H1 (cell line): ENCODE results near the gene SETX. TPM values are rescaled to one million over a fixed set of nuclear protein-coding genes. Genes with fewer than 3 reads are reported as not detected.

Source experiments
- CTCF ChIA-PET: fragments of 300-600 bp; sonication (Branson Sonifier 250); formaldehyde crosslinking; loops from one replicate; lab custom pipeline; 2021; ENCODE audit not compliant: partially characterized antibody; lab: Charles Lee
- POLR2A ChIA-PET: fragments of 300-600 bp; sonication (Branson Sonifier 250); formaldehyde crosslinking; loops from one replicate; lab custom pipeline; 2021; ENCODE audit warnings: inconsistent platforms; ENCODE audit not compliant: partially characterized antibody; lab: Charles Lee
- DNase-seq, 2 experiments: peaks; one replicate each; pipeline versions ENCODE4 v3.0.0 to v3.0.0-alpha.2; 2010 to 2022; ENCODE audit warnings: low spot score in 2 of 2, low read depth in 1 of 2, mixed read lengths in 1 of 2
- FAIRE-seq: peaks from 2 replicates; lab custom pipeline; 2011; peaks lifted over from hg19 to GRCh38; lab: Jason Lieb, UNC
- H2AFZ ChIP-seq: 2 replicates; pipeline ENCODE4 v1.8.1; 2012; ENCODE audit warnings: low read length, inconsistent platforms
- H2AK5ac ChIP-seq: 2 replicates; pipeline ENCODE4 v1.6.1; 2013; ENCODE audit warnings: low read depth, low read length
- H2BK120ac ChIP-seq: replicated peaks from 2 replicates; pipeline ENCODE3; 2013; ENCODE audit warnings: low read depth, low read length, inconsistent platforms
- H2BK12ac ChIP-seq: 2 replicates; pipeline ENCODE4 v1.6.1; 2013; ENCODE audit warnings: low read depth, low read length
- H2BK15ac ChIP-seq: 2 replicates; pipeline ENCODE4 v1.6.1; 2013; ENCODE audit warnings: low read length
- H2BK20ac ChIP-seq: 2 replicates; pipeline ENCODE4 v1.6.1; 2013; ENCODE audit warnings: low read length
- H2BK5ac ChIP-seq: 2 replicates; pipeline ENCODE4 v1.6.1; 2013; ENCODE audit warnings: low read depth, low read length
- H3K14ac ChIP-seq: 2 replicates; pipeline ENCODE4 v1.6.1; 2013; ENCODE audit warnings: inconsistent platforms; ENCODE audit not compliant: insufficient read length
- H3K18ac ChIP-seq: 2 replicates; pipeline ENCODE4 v1.6.1; 2013; ENCODE audit warnings: low read length; ENCODE audit errors: extremely low read depth
- H3K23ac ChIP-seq: 2 replicates; pipeline ENCODE4 v1.6.1; 2013; ENCODE audit warnings: inconsistent platforms; ENCODE audit not compliant: insufficient read length
- H3K23me2 ChIP-seq: 2 replicates; pipeline ENCODE4 v1.6.1; 2013; ENCODE audit warnings: low read depth, low read length
- H3K27ac ChIP-seq: 2 replicates; pipeline ENCODE4 v1.6.1; 2011; ENCODE audit warnings: low read depth, low read length, inconsistent platforms
- H3K27me3 ChIP-seq, 4 experiments: replicated peaks in 1 of 4; 1 replicate in 1 of 4; 2 replicates in 3 of 4; pipeline versions ENCODE4 v1.6.1 to v1.8.1; 2011 to 2013; ENCODE audit warnings: low read length in 3 of 4, mild to moderate bottlenecking in 3 of 4, inconsistent platforms in 2 of 4, mixed read lengths in 2 of 4, moderate library complexity in 1 of 4; ENCODE audit not compliant: control insufficient read depth in 3 of 4, insufficient read depth in 3 of 4; ENCODE audit errors: extremely low read depth in 1 of 4
- H3K36me3 ChIP-seq, 4 experiments: 2 replicates each; pipeline versions ENCODE4 v1.6.1 to v1.8.1; 2011 to 2013; ENCODE audit warnings: mild to moderate bottlenecking in 4 of 4, low read length in 3 of 4, moderate library complexity in 2 of 4, control low read depth in 1 of 4, inconsistent platforms in 1 of 4; ENCODE audit not compliant: insufficient read depth in 4 of 4, control insufficient read depth in 2 of 4
- H3K4ac ChIP-seq: replicated peaks from 2 replicates; pipeline ENCODE3; 2013; ENCODE audit warnings: low read length, low read depth, mixed read lengths, inconsistent platforms; ENCODE audit not compliant: insufficient read length
- H3K4me1 ChIP-seq, 4 experiments: replicated peaks in 1 of 4; 1 replicate in 1 of 4; 2 replicates in 3 of 4; pipeline versions ENCODE4 v1.6.1 to v1.8.1; 2011 to 2013; ENCODE audit warnings: low read length in 3 of 4, inconsistent platforms in 2 of 4, mixed read lengths in 1 of 4; ENCODE audit not compliant: insufficient read depth in 4 of 4, control insufficient read depth in 3 of 4
- H3K4me2 ChIP-seq, 2 experiments: 2 replicates each; pipeline versions ENCODE4 v1.6.1 to v1.8.1; 2011 to 2013; ENCODE audit warnings: low read depth in 2 of 2, low read length in 2 of 2, control low read depth in 1 of 2, inconsistent platforms in 1 of 2, mild to moderate bottlenecking in 1 of 2; ENCODE audit not compliant: insufficient read depth in 1 of 2
- H3K4me3 ChIP-seq, 4 experiments: fragments of 200-600, 300-600 bp in 1 of 4; sonication (generic), shearing (Covaris generic), sonication (Bioruptor Twin) in 1 of 4; 2 replicates each; pipeline versions ENCODE4 v1.5.1 to v1.8.1; 2011 to 2016; ENCODE audit warnings: low read length in 4 of 4, low read depth in 3 of 4, control low read depth in 2 of 4, inconsistent platforms in 2 of 4, mild to moderate bottlenecking in 2 of 4, mixed read lengths in 1 of 4, moderate library complexity in 1 of 4; ENCODE audit not compliant: insufficient read depth in 2 of 4; ENCODE audit errors: extremely low read depth in 1 of 4
- H3K56ac ChIP-seq: replicated peaks from 2 replicates; pipeline ENCODE3; 2013; ENCODE audit warnings: low read depth, mild to moderate bottlenecking, mixed read lengths, low read length, inconsistent platforms; ENCODE audit not compliant: insufficient read length
- H3K79me1 ChIP-seq: 2 replicates; pipeline ENCODE4 v1.6.1; 2013; ENCODE audit warnings: low read depth, low read length, control low read depth
- H3K79me2 ChIP-seq, 2 experiments: 2 replicates each; pipeline versions ENCODE4 v1.6.1 to v1.8.1; 2012 to 2013; ENCODE audit warnings: low read length in 2 of 2, mild to moderate bottlenecking in 2 of 2, inconsistent platforms in 1 of 2; ENCODE audit not compliant: insufficient read depth in 2 of 2, control insufficient read depth in 1 of 2
- H3K9ac ChIP-seq, 4 experiments: replicated peaks in 1 of 4; 1 replicate in 1 of 4; 2 replicates in 3 of 4; pipeline versions ENCODE4 v1.6.1 to v1.8.1; 2011 to 2013; ENCODE audit warnings: low read depth in 3 of 4, low read length in 3 of 4, control low read depth in 2 of 4, mild to moderate bottlenecking in 2 of 4, moderate library complexity in 2 of 4, inconsistent platforms in 1 of 4; ENCODE audit errors: extremely low read depth in 1 of 4
- H3K9me3 ChIP-seq, 2 experiments: 2 replicates each; pipeline versions ENCODE4 v1.6.1 to v1.8.1; 2012 to 2013; ENCODE audit warnings: mild to moderate bottlenecking in 2 of 2, moderate library complexity in 2 of 2, control low read depth in 1 of 2, inconsistent platforms in 1 of 2, low read depth in 1 of 2, low read length in 1 of 2, mixed read lengths in 1 of 2; ENCODE audit not compliant: insufficient read depth in 2 of 2
- H4K20me1 ChIP-seq, 2 experiments: replicated peaks in 1 of 2; 2 replicates each; pipeline versions ENCODE3 to v1.8.1; 2011 to 2013; ENCODE audit warnings: inconsistent platforms in 2 of 2, low read length in 2 of 2, mild to moderate bottlenecking in 1 of 2; ENCODE audit not compliant: insufficient read depth in 2 of 2, control insufficient read depth in 1 of 2
- H4K5ac ChIP-seq: 2 replicates; pipeline ENCODE4 v1.6.1; 2013; ENCODE audit warnings: low read length, low read depth, mixed read lengths, inconsistent platforms; ENCODE audit not compliant: insufficient read length
- H4K8ac ChIP-seq: 2 replicates; pipeline ENCODE4 v1.8.0; 2013; ENCODE audit warnings: mild to moderate bottlenecking, moderate library complexity, low read length, inconsistent platforms; ENCODE audit not compliant: insufficient read depth; ENCODE audit errors: extremely low read depth
- H4K91ac ChIP-seq: replicated peaks from 2 replicates; pipeline ENCODE3; 2013; ENCODE audit warnings: low read length, mixed read lengths, inconsistent platforms; ENCODE audit not compliant: insufficient read length
- ASH2L ChIP-seq: fragments of 200-600, 300-600 bp; sonication (generic); IDR thresholded peaks from one replicate; pipeline ENCODE4 v1.7.1; 2017; ENCODE audit warnings: low read length
- BACH1 ChIP-seq: IDR thresholded peaks from 2 replicates; pipeline ENCODE4 v1.6.1; 2012; ENCODE audit warnings: low read length, improper control_type of control experiment
- BRCA1 ChIP-seq: IDR thresholded peaks from 2 replicates; pipeline ENCODE4 v1.6.1; 2012; ENCODE audit warnings: low read depth, low read length, improper control_type of control experiment
- EGR1 ChIP-seq: IDR thresholded peaks from 2 replicates; pipeline ENCODE4 v1.6.1; 2011; ENCODE audit warnings: low read depth, low read length, borderline replicate concordance
- GABPA ChIP-seq: IDR thresholded peaks from 2 replicates; pipeline ENCODE4 v1.6.1; 2011; ENCODE audit warnings: mild to moderate bottlenecking, low read length, moderate library complexity, borderline replicate concordance; ENCODE audit not compliant: insufficient read depth
- KDM5A ChIP-seq: fragments of 200-600 bp; IDR thresholded peaks from 2 replicates; pipeline ENCODE4 v1.7.1; 2012; ENCODE audit warnings: mild to moderate bottlenecking, low read length, inconsistent platforms, mixed read lengths
- POLR2AphosphoS5 ChIP-seq: IDR thresholded peaks from 2 replicates; pipeline ENCODE4 v1.6.1; 2011; ENCODE audit warnings: low read depth, low read length
- SUZ12 ChIP-seq: fragments of 200-600 bp; sonication (generic); IDR thresholded peaks from 2 replicates; pipeline ENCODE4 v1.6.1; 2012; ENCODE audit warnings: mild to moderate bottlenecking, inconsistent platforms, low read length, moderate library complexity, mixed read lengths
- TAF7 ChIP-seq: optimal IDR thresholded peaks from 2 replicates; pipeline ENCODE3; 2011; ENCODE audit warnings: low read depth, mild to moderate bottlenecking, inconsistent platforms, low read length, moderate library complexity, borderline replicate concordance
- TEAD4 ChIP-seq: IDR thresholded peaks from 2 replicates; pipeline ENCODE4 v1.6.1; 2012; ENCODE audit warnings: low read depth, low read length, inconsistent platforms, mixed read lengths
- WGBS, 2 experiments: shearing (Covaris generic) in 1 of 2; methylation state at CpG; one replicate each; pipeline versions ENCODE4 v1.1.6 to v1.1.7; 2013 to 2015; ENCODE audit warnings: low lambda C conversion rate in 2 of 2, mixed read lengths in 2 of 2, inconsistent platforms in 1 of 2, low coverage in 1 of 2, missing lambda C conversion rate in 1 of 2; ENCODE audit not compliant: insufficient replicate concordance in 2 of 2, insufficient coverage in 1 of 2, insufficient read length in 1 of 2; ENCODE audit errors: extremely low coverage in 1 of 2, missing lambda C conversion rate in 1 of 2; 5-methylcytosine and 5-hydroxymethylcytosine counted together
- polyA plus RNA-seq, 7 experiments: library from polyadenylated mRNA; depleted of rRNA in 3 of 7; stranded (reverse) in 5 of 7; unstranded in 2 of 7; fragments of >200 nt in 5 of 7; fragments of 200-250 nt in 2 of 7; gene quantifications; 1 replicate in 5 of 7; 2 replicates in 1 of 7; 4 replicates in 1 of 7; pipeline versions ENCODE4 v1.2.1 to v1.2.3, GENCODE V29; 2011 to 2013; ENCODE audit warnings: missing spikeins in 2 of 7, mixed read lengths in 2 of 7
- total RNA-seq: library from RNA; stranded (reverse); fragmentation: NEBNext Ultra II Directional; extraction: Animal tissue kit (Norgen Biotek cat#: 25700); gene quantifications from 2 replicates; pipeline ENCODE4 v1.2.1, GENCODE V29; 2021
- TF ChIP-seq, protein P1 (sequence below), 3 experiments: IDR thresholded peaks; 1 replicate in 2 of 3; 2 replicates in 1 of 3; pipeline versions ENCODE4 v1.5.1 to v1.6.1; 2011; ENCODE audit warnings: low read length in 3 of 3, mild to moderate bottlenecking in 3 of 3, inconsistent platforms in 2 of 3, low read depth in 1 of 3, moderate library complexity in 1 of 3; ENCODE audit not compliant: insufficient read depth in 1 of 3; ENCODE audit errors: control extremely low read depth in 1 of 3

Gene SETX
- total and polyA plus RNA-seq, 2 of the 8 experiments (the other 6 are each of a cell fraction or from before 2014, with no cell fraction given): 15.1 to 37.9 TPM

DNA sequence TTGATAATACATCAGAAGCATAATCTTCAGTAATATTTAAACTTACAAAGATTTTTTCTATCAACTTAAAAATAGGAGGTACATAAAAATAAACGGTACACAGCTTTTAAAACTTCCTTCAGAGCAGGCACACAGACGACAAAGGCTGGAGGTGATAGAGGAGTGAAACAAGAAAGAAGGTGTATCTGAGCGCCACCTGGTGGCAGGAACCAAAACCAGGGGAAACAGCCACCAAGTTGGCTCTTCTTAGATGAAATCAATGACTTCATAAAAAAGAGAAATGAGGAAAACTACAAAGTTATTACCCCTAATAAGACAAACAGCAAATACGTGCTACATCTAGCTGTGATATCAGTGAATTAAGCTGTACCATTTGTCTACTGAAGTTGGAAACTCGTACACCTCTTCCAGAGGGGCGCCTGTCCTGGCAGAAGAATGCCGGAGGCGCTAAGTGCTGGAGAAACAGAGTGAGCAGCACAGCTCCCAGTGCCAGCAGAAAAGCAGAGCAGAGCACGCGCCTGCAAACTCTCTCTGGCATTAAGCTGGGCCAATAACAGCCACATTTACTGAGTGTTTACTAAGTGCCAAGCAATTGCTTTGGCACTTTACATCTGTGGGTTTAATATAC is 85.9 kb downstream of the SETX start:
- Histone ChIP-seq H3K14ac (no peak overlapping the region), H3K27me3 (no peaks in the 10 kb centered on the region), H3K9ac (no peak overlapping the region), H2BK120ac (no peak overlapping the region), H3K36me3 (peaks cover 10 to 76% (median 39%) of the 10 kb centered on the region in 4 experiments), H3K4me1 (no peaks in the 10 kb centered on the region), H3K27ac (no peak overlapping the region), H2BK12ac (no peak overlapping the region), H3K23me2 (no peaks in the 10 kb centered on the region), H3K56ac (no peak overlapping the region), H3K18ac (no peak overlapping the region), H3K9me3 (no peaks in the 10 kb centered on the region), H2AK5ac (no peak overlapping the region), H2AFZ (no peak overlapping the region), H4K91ac (no peak overlapping the region), H2BK5ac (no peak overlapping the region), H2BK20ac (no peak overlapping the region), H2BK15ac (no peak overlapping the region), H3K4me2 (no peak overlapping the region), H4K20me1 (peaks cover 1% of the 10 kb centered on the region in 2 experiments), H3K4ac (no peak overlapping the region), H3K79me2 (no peaks in the 10 kb centered on the region), H4K5ac (no peak overlapping the region), H3K23ac (no peak overlapping the region), H3K4me3 (no peak overlapping the region), H3K79me1 (no peaks in the 10 kb centered on the region), H4K8ac (no peak overlapping the region)
- FAIRE-seq (no peak), DNase-seq (peak; percentile 50 to 87)
- ChIA-PET POLR2A (no interaction called here), CTCF (interaction anchor here (0.6 to 2.5 kb wide), 28 partner anchors 8 to 565 kb away, joined by 3 to 12 read pairs (median 3); no protein-coding TSS in a partner anchor)
- whole genome bisulfite sequencing, 2 experiments: 66% methylated on average over 10 of the region's 10 CpGs; no CpG with 5 or more reads in 1 of the 2 experiments
- TF ChIP-seq EGR1 (no peak), KDM5A (no peak), BRCA1 (no peak), POLR2AphosphoS5 (no peak), TAF7 (no peak), TEAD4 (no peak), GABPA (no peak), SUZ12 (no peak), BACH1 (no peak), ASH2L (no peak)
- TF ChIP-seq, protein P1, sequence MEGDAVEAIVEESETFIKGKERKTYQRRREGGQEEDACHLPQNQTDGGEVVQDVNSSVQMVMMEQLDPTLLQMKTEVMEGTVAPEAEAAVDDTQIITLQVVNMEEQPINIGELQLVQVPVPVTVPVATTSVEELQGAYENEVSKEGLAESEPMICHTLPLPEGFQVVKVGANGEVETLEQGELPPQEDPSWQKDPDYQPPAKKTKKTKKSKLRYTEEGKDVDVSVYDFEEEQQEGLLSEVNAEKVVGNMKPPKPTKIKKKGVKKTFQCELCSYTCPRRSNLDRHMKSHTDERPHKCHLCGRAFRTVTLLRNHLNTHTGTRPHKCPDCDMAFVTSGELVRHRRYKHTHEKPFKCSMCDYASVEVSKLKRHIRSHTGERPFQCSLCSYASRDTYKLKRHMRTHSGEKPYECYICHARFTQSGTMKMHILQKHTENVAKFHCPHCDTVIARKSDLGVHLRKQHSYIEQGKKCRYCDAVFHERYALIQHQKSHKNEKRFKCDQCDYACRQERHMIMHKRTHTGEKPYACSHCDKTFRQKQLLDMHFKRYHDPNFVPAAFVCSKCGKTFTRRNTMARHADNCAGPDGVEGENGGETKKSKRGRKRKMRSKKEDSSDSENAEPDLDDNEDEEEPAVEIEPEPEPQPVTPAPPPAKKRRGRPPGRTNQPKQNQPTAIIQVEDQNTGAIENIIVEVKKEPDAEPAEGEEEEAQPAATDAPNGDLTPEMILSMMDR (IDR thresholded peaks at IDR 0.05; ENCODE audit: control extremely low read depth in 1 of 3, insufficient read depth in 1 of 3, low read depth in 1 of 3, low read length in 3 of 3): peak; percentile 66 to 79 (median 73)
